Erythroblast (primary cell): ENCODE measurements around the gene XRCC4.

ENCODE experiments used
- GATA1 ChIP-seq: IDR thresholded peaks from 2 replicates; pipeline ENCODE4 v1.6.1; 2011; ENCODE audit warnings: low read depth, mild to moderate bottlenecking, control low read depth, low read length, moderate library complexity
- POLR2A ChIP-seq: IDR thresholded peaks from 2 replicates; pipeline ENCODE4 v1.6.1; 2011; ENCODE audit warnings: mild to moderate bottlenecking, low read length

DNA sequence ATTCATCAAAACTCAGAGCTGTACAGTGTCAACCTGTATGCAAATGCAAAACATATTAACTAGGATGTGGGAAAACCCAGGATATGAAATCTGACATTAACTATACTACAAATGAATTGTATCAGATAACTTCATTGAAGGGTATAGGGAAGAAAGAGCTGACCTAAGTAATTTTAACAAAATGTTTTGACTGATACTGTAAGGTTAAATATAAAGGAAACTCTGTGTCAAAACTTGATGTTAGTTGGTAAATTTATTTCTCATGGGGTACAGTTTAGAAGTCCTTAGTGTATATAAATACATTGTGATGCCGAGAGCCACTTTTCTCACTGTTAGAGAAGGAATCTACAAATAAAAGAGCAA, 316.1 kb downstream of the XRCC4 start:
- no peak for TF ChIP-seq POLR2A
- no peak for TF ChIP-seq GATA1
